Upper lobe of right lung (tissue), 1 donor: ENCODE results near the gene EXOC4. TPM values are rescaled to one million over a fixed set of nuclear protein-coding genes. Genes with fewer than 3 reads are reported as not detected.
"Not testable (repeated sequence)": the region's sequence is repeated elsewhere in the genome, so short reads cannot be mapped to it uniquely, and the experiment has no call there.

ENCODE experiments used
- ATAC-seq: fragments of 200-7000 bp; cut with Tn5 transposase; one replicate; pipeline ENCODE4 v1.9.1; 2020; ENCODE audit warnings: mild to moderate bottlenecking, moderate library complexity
- DNase-seq: peaks from one replicate; pipeline ENCODE4 v3.0.0-alpha.2; 2020
- H3K27ac ChIP-seq: fragments of 200-600 bp; one replicate; pipeline ENCODE4 v1.8.0; 2022
- H3K27me3 ChIP-seq: fragments of 200-600 bp; one replicate; pipeline ENCODE4 v1.8.0; 2022; ENCODE audit warnings: mild to moderate bottlenecking
- H3K36me3 ChIP-seq: fragments of 200-600 bp; one replicate; pipeline ENCODE4 v1.8.0; 2022
- H3K4me1 ChIP-seq: fragments of 200-600 bp; one replicate; pipeline ENCODE4 v1.8.0; 2022
- H3K4me3 ChIP-seq: fragments of 200-600 bp; one replicate; pipeline ENCODE4 v1.8.0; 2022; ENCODE audit warnings: mild to moderate bottlenecking
- H3K9me3 ChIP-seq: fragments of 200-600 bp; one replicate; pipeline ENCODE4 v1.8.0; 2022
- CTCF ChIP-seq: fragments of 200-600 bp; IDR thresholded peaks from one replicate; pipeline ENCODE4 v1.8.0; 2022; ENCODE audit warnings: antibody characterized with exemption
- intact Hi-C: fragments of 100-400 bp; cut with DNase I; formaldehyde crosslinking; loops from one replicate; pipeline ENCODE4 v1.11.0; 2022
- total RNA-seq: library from RNA; stranded (reverse); fragmentation: NEBNext Ultra II Directional; extraction: Animal tissue kit (Norgen Biotek cat#: 25700); gene quantifications from one replicate; pipeline ENCODE4 v1.2.1, GENCODE V29; 2021
- donor health status: DM: no; HTN: yes; CAD: no; lungs with severe emphysema.

Gene EXOC4
- total RNA-seq, 1 donor from 2014 or later: 73.5 TPM

GRCh38 chr7:133993547-133993946, 740.7 kb downstream of the EXOC4 start:
- Histone ChIP-seq H3K27ac (no peak overlapping the region), H3K4me1 (no peaks in the 10 kb centered on the region), H3K4me3 (no peak overlapping the region), H3K36me3 (no peaks in the 10 kb centered on the region), H3K27me3 (no peaks in the 10 kb centered on the region), H3K9me3 (no peaks in the 10 kb centered on the region)
- ATAC-seq (no peak), DNase-seq (no peak)
- no peak for TF ChIP-seq CTCF
- intact Hi-C loops: no loop called here

GRCh38 chr7:133994100-133994499, 741.2 kb downstream of the EXOC4 start:
- H3K4me1 ChIP-seq, intact Hi-C loops, ATAC-seq, H3K9me3 ChIP-seq, H3K27me3 ChIP-seq, H3K4me3 ChIP-seq, H3K36me3 ChIP-seq, DNase-seq, H3K27ac ChIP-seq: not testable (repeated sequence)

- no peak for DNase-seq
- no peak for TF ChIP-seq CTCF
- Histone ChIP-seq H3K9me3 (no peaks in the 10 kb centered on the region), H3K27me3 (no peaks in the 10 kb centered on the region), H3K4me1 (no peaks in the 10 kb centered on the region), H3K4me3 (no peak overlapping the region), H3K27ac (no peak overlapping the region), H3K36me3 (no peaks in the 10 kb centered on the region)
- no peak for ATAC-seq
- intact Hi-C loops: no loop called here
These were observed 744.6 kb downstream of the EXOC4 start for GRCh38 chr7:133997463-133997862.

GRCh38 chr7:133999178-133999577, 746.3 kb downstream of the EXOC4 start:
- ATAC-seq (no peak), DNase-seq (no peak)
- intact Hi-C loops: no loop called here
- TF ChIP-seq CTCF: no peak
- Histone ChIP-seq H3K4me3 (no peak overlapping the region), H3K4me1 (no peaks in the 10 kb centered on the region), H3K27me3 (no peaks in the 10 kb centered on the region), H3K9me3 (no peaks in the 10 kb centered on the region), H3K36me3 (no peaks in the 10 kb centered on the region), H3K27ac (no peak overlapping the region)

DNA sequence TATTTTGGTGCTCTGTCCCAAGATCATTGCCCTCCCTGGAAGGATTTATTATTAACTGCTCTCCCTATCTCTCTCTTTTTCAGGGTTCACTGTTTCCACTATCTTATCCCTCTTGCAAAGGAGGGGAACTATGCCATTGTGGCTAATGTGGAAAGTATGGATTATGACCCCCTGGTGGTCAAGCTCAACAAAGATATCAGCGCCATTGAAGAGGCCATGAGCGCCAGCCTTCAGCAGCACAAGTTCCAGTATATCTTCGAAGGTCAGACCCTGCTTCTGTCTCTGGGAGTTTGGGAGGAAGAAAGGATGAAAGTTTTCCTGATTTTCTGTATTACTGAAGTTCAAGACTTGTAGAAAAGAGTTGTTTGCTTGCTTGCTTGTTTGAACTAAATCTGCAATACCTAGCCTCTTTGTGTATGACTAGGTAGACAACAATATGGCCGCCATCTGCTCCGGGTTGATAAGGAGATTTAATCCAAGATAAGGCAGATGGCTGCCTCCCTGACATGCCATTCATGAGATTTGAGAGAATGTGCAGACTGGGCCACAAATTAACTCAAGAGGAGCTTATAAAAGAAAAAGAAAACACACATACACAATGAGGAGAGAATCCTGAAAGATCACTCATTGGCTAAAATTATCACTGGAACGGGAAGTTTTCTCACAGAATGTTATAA, 752.1 kb downstream of the EXOC4 start:
- intact Hi-C loops: no loop called here
- Histone ChIP-seq H3K9me3 (no peaks in the 10 kb centered on the region), H3K27me3 (no peaks in the 10 kb centered on the region), H3K4me3 (no peak overlapping the region), H3K4me1 (no peaks in the 10 kb centered on the region), H3K27ac (no peak overlapping the region), H3K36me3 (peaks cover 4% of the 10 kb centered on the region)
- no peak for TF ChIP-seq CTCF
- DNase-seq (no peak), ATAC-seq (no peak)

GRCh38 chr7:134009314-134010110, 756.6 kb downstream of the EXOC4 start:
- Histone ChIP-seq H3K9me3 (no peaks in the 10 kb centered on the region), H3K4me1 (no peaks in the 10 kb centered on the region), H3K27ac (no peak overlapping the region), H3K27me3 (no peaks in the 10 kb centered on the region), H3K4me3 (no peak overlapping the region), H3K36me3 (peaks cover 4% of the 10 kb centered on the region)
- DNase-seq: no peak
- no peak for TF ChIP-seq CTCF
- ATAC-seq: no peak
- intact Hi-C loops: no loop called here
